Measurements from ENCODE around the gene EMC8.

The EMC8 gene

GRCh38 chr16:85784813-85785212 lies 14.5 kb downstream of the EMC8 start:
- DNase-seq (ENCODE audit: low spot score) = no peak

GRCh38 chr16:85783441-85783840 lies 15.9 kb downstream of the EMC8 start:
- DNase-seq (ENCODE audit: low spot score) = no peak

- no peak for DNase-seq (ENCODE audit: low spot score)
Measured at GRCh38 chr16:85782451-85782850, 16.9 kb downstream of the EMC8 start.

GRCh38 chr16:85781695-85782370 lies 17.5 kb downstream of the EMC8 start:
- no peak for DNase-seq (ENCODE audit: low spot score)

- DNase-seq (ENCODE audit: low spot score) = no peak
Measured at GRCh38 chr16:85781156-85781555, 18.2 kb downstream of the EMC8 start.

GRCh38 chr16:85780281-85780680 lies 19.1 kb downstream of the EMC8 start:
- DNase-seq (ENCODE audit: low spot score) = no peak

- DNase-seq (ENCODE audit: low spot score) = no peak
Measured at GRCh38 chr16:85778873-85779272, 20.5 kb downstream of the EMC8 start.

- DNase-seq (ENCODE audit: low spot score) = no peak
Measured at GRCh38 chr16:85777583-85778310, 21.6 kb downstream of the EMC8 start.

- DNase-seq (ENCODE audit: low spot score) = no peak
Measured at GRCh38 chr16:85774811-85775210, 24.5 kb downstream of the EMC8 start.

GRCh38 chr16:85774136-85774535 lies 25.2 kb downstream of the EMC8 start:
- DNase-seq (ENCODE audit: low spot score) = no peak

GRCh38 chr16:85773044-85773443 lies 26.3 kb downstream of the EMC8 start:
- no peak for DNase-seq (ENCODE audit: low spot score)

GRCh38 chr16:85770741-85771140 lies 28.6 kb downstream of the EMC8 start:
- DNase-seq (ENCODE audit: low spot score) = no peak

GRCh38 chr16:85768199-85768598 lies 31.1 kb downstream of the EMC8 start:
- DNase-seq (ENCODE audit: low spot score) = no peak

- DNase-seq (ENCODE audit: low spot score) = no peak
Measured at GRCh38 chr16:85767531-85767930, 31.8 kb downstream of the EMC8 start.

- DNase-seq (ENCODE audit: low spot score) = no peak
Measured at GRCh38 chr16:85765767-85766166, 33.6 kb downstream of the EMC8 start.

- DNase-seq (ENCODE audit: low spot score) = no peak
Measured at GRCh38 chr16:85765211-85765610, 34.1 kb downstream of the EMC8 start.

- DNase-seq (ENCODE audit: low spot score) = no peak
Measured at GRCh38 chr16:85763616-85764015, 35.7 kb downstream of the EMC8 start.

GRCh38 chr16:85762970-85763369 lies 36.4 kb downstream of the EMC8 start:
- no peak for DNase-seq (ENCODE audit: low spot score)

- no peak for DNase-seq (ENCODE audit: low spot score)
Measured at GRCh38 chr16:85761861-85762260, 37.5 kb downstream of the EMC8 start.

- DNase-seq (ENCODE audit: low spot score) = no peak
Measured at GRCh38 chr16:85759631-85760419, 39.5 kb downstream of the EMC8 start.

- no peak for DNase-seq (ENCODE audit: low spot score)
Measured at GRCh38 chr16:85759136-85759535, 40.2 kb downstream of the EMC8 start.

GRCh38 chr16:85757341-85757822 lies 42.0 kb downstream of the EMC8 start:
- DNase-seq (ENCODE audit: low spot score) = no peak
